HepG2 (cell line): ENCODE results near the gene NDUFS7. TPM values are rescaled to one million over a fixed set of nuclear protein-coding genes. Genes with fewer than 3 reads are reported as not detected.
A peak's percentile ranks its signal among the peaks of the same experiment; 100 is the strongest.

Experiments
- ARID4A ChIP-seq: sonication (generic); formaldehyde crosslinking; IDR thresholded peaks from 2 replicates; pipeline ENCODE4 v1.5.0; 2020; ENCODE audit warnings: mild to moderate bottlenecking, missing genetic modification reagents, borderline replicate concordance
- ARNT ChIP-seq: fragments of 450-650 bp; IDR thresholded peaks from 2 replicates; pipeline ENCODE4 v1.6.1; 2017
- CEBPZ ChIP-seq: IDR thresholded peaks from 2 replicates; pipeline ENCODE4 v1.6.1; 2012; ENCODE audit warnings: low read length, improper control_type of control experiment
- E2F5 ChIP-seq: sonication (generic); formaldehyde crosslinking; conservative IDR thresholded peaks from 2 replicates; pipeline ENCODE4 v1.4.0; 2020; ENCODE audit warnings: missing genetic modification reagents
- ESRRA ChIP-seq: sonication (generic); formaldehyde crosslinking; IDR thresholded peaks from 2 replicates; pipeline ENCODE4 v1.5.1; 2020; ENCODE audit warnings: mild to moderate bottlenecking, low read depth, missing genetic modification reagents
- IRF9 ChIP-seq: sonication (generic); formaldehyde crosslinking; IDR thresholded peaks from 2 replicates; pipeline ENCODE4 v1.8.0; 2022; ENCODE audit warnings: missing genetic modification reagents, mild to moderate bottlenecking, borderline replicate concordance
- KDM5B ChIP-seq: sonication (generic); formaldehyde crosslinking; IDR thresholded peaks from 2 replicates; pipeline ENCODE4 v1.4.0; 2020; ENCODE audit warnings: missing genetic modification reagents, mild to moderate bottlenecking, borderline replicate concordance
- KDM6A ChIP-seq: IDR thresholded peaks from 2 replicates; pipeline ENCODE4 v1.6.1; 2016; ENCODE audit warnings: low read depth
- LCORL ChIP-seq, 2 experiments: fragments of 450-650 bp in 1 of 2; sonication (generic) in 1 of 2; formaldehyde crosslinking in 1 of 2; IDR thresholded peaks; 2 replicates each; pipeline versions ENCODE4 v1.5.0 to v1.6.1; 2017 to 2020; ENCODE audit warnings: antibody characterized with exemption in 1 of 2, missing genetic modification reagents in 1 of 2
- MAZ ChIP-seq, 2 experiments: sonication (generic) in 1 of 2; formaldehyde crosslinking in 1 of 2; IDR thresholded peaks; 2 replicates each; pipeline versions ENCODE4 v1.5.0 to v1.6.1; 2012 to 2020; ENCODE audit warnings: low read depth in 2 of 2, mild to moderate bottlenecking in 2 of 2, borderline replicate concordance in 1 of 2, improper control_type of control experiment in 1 of 2, low read length in 1 of 2, missing genetic modification reagents in 1 of 2, moderate library complexity in 1 of 2
- PTBP1 ChIP-seq: fragments of 200-400 bp; formaldehyde crosslinking; IDR thresholded peaks from 2 replicates; pipeline ENCODE4 v1.6.1; 2018; ENCODE audit warnings: low read length, low read depth; ENCODE audit not compliant: poor library complexity, severe bottlenecking
- SRSF9 ChIP-seq: fragments of 200-400 bp; formaldehyde crosslinking; IDR thresholded peaks from 2 replicates; pipeline ENCODE4 v1.6.1; 2018; ENCODE audit warnings: borderline replicate concordance, mild to moderate bottlenecking, low read depth, low read length; ENCODE audit not compliant: insufficient read depth, poor library complexity, severe bottlenecking
- THAP7 ChIP-seq: sonication (generic); formaldehyde crosslinking; IDR thresholded peaks from 2 replicates; pipeline ENCODE4 v1.8.1; 2023; ENCODE audit warnings: mild to moderate bottlenecking, missing genetic modification reagents
- ZNF337 ChIP-seq: sonication (generic); formaldehyde crosslinking; IDR thresholded peaks from 2 replicates; pipeline ENCODE4 v1.5.1; 2020; ENCODE audit warnings: missing genetic modification reagents, low read depth, mild to moderate bottlenecking, borderline replicate concordance
- ZNF382 ChIP-seq: sonication (generic); formaldehyde crosslinking; IDR thresholded peaks from 2 replicates; pipeline ENCODE4 v1.5.0; 2020; ENCODE audit warnings: missing genetic modification reagents, mild to moderate bottlenecking, borderline replicate concordance
- ZNF619 ChIP-seq: sonication (generic); formaldehyde crosslinking; IDR thresholded peaks from 2 replicates; pipeline ENCODE4 v1.4.0; 2020; ENCODE audit warnings: mild to moderate bottlenecking, missing genetic modification reagents
- ZSCAN25 ChIP-seq: sonication (generic); formaldehyde crosslinking; IDR thresholded peaks from 2 replicates; pipeline ENCODE4 v1.8.0; 2022; ENCODE audit warnings: mild to moderate bottlenecking, missing genetic modification reagents
- polyA plus RNA-seq, 8 experiments: library from polyadenylated mRNA; depleted of rRNA in 3 of 8; stranded (reverse) in 7 of 8; unstranded in 1 of 8; fragments of >200 nt; fragmentation: Illumina TruSeq in 4 of 8; extraction: Trizol in 4 of 8; gene quantifications; 2 replicates each; pipeline versions ENCODE4 v1.2.1 to v1.2.3, GENCODE V29; 2011 to 2016; ENCODE audit warnings: low read depth in 4 of 8, missing spikeins in 1 of 8, mixed read lengths in 1 of 8; ENCODE audit not compliant: insufficient read depth in 1 of 8
- total RNA-seq, 5 experiments: library from RNA; depleted of rRNA; stranded (reverse); fragments of >200 nt; fragmentation: Illumina TruSeq; extraction: Trizol; gene quantifications; 2 replicates each; pipeline ENCODE4 v1.2.3, GENCODE V29; 2016; ENCODE audit warnings: low read depth in 1 of 5

NDUFS7 gene
- total and polyA plus RNA-seq, 2 of the 13 experiments (the other 11 are each of a cell fraction or from before 2014, with no cell fraction given), result 34.3 to 66.9 TPM

GRCh38 chr19:1354970-1355567 lies 28.6 kb upstream of the NDUFS7 start (continued):
- TF ChIP-seq CEBPZ (no peak), IRF9 (peak; percentile 61; the same call in 1 of the 2 replicates), ESRRA (no peak), THAP7 (no peak), PTBP1 (no peak), SRSF9 (no peak), KDM5B (CRISPR knock-in tag) (0 out of 2 replicates have a peak, but pooled peaks have one; percentile 18), ARID4A (CRISPR knock-in tag) (0 out of 2 replicates have a peak, but pooled peaks have one; percentile 53), ZNF382 (CRISPR knock-in tag) (no peak), KDM6A (CRISPR knock-in tag) (no peak), ZNF619 (CRISPR knock-in tag) (no peak), LCORL (IDR thresholded peaks at IDR 0.05) (no peak), LCORL (CRISPR knock-in tag; IDR thresholded peaks at IDR 0.05) (0 out of 2 replicates have a peak, but pooled peaks have one; percentile 33), MAZ (IDR thresholded peaks at IDR 0.05; ENCODE audit: borderline replicate concordance, low read depth, low read length) (no peak), MAZ (CRISPR knock-in tag; IDR thresholded peaks at IDR 0.05; ENCODE audit: low read depth) (0 out of 2 replicates have a peak, but pooled peaks have one; percentile 25), ZNF337 (CRISPR knock-in tag) (no peak), ZSCAN25 (CRISPR knock-in tag) (peak; percentile 36), ARNT (no peak), E2F5 (CRISPR knock-in tag) (no peak)
